Naive B cell (primary cell): ENCODE measurements around the gene TSC2. TPM values are rescaled to one million over a fixed set of nuclear protein-coding genes. Genes with fewer than 3 reads are reported as not detected.
"Not testable (repeated sequence)": the region's sequence is repeated elsewhere in the genome, so short reads cannot be mapped to it uniquely, and the experiment has no call there.

Experiments used
- ATAC-seq, 2 donors: fragments of 150-1000 bp; cut with Tn5 transposase; 2 replicates each; pipeline ENCODE4 v1.10.0; 2021; ENCODE audit warnings: low read depth in 2 of 2, mild to moderate bottlenecking in 2 of 2, moderate library complexity in 2 of 2
- DNase-seq: peaks from one replicate; pipeline ENCODE4 v3.0.0; 2022
- H3K27ac Mint-ChIP-seq, 6 donors: one replicate each; pipeline ENCODE4 v1.8.0; 2020 to 2022; ENCODE audit warnings: mild to moderate bottlenecking in 6 of 6, mixed read lengths in 6 of 6, moderate library complexity in 5 of 6, inconsistent platforms in 2 of 6
- H3K27me3 Mint-ChIP-seq, 3 donors: one replicate each; pipeline ENCODE4 v1.8.0; 2021 to 2022; ENCODE audit warnings: mixed read lengths in 3 of 3, mild to moderate bottlenecking in 1 of 3
- H3K36me3 Mint-ChIP-seq, 2 donors: one replicate each; pipeline ENCODE4 v1.8.0; 2020 to 2022; ENCODE audit warnings: mixed read lengths in 2 of 2, inconsistent platforms in 1 of 2, mild to moderate bottlenecking in 1 of 2
- H3K4me1 Mint-ChIP-seq, 3 donors: one replicate each; pipeline ENCODE4 v1.8.0; 2020 to 2022; ENCODE audit warnings: mixed read lengths in 3 of 3, inconsistent platforms in 1 of 3, mild to moderate bottlenecking in 1 of 3, moderate library complexity in 1 of 3
- H3K4me3 Mint-ChIP-seq, 8 donors: one replicate each; pipeline ENCODE4 v1.8.0; 2020 to 2022; ENCODE audit warnings: mild to moderate bottlenecking in 8 of 8, mixed read lengths in 8 of 8, moderate library complexity in 8 of 8, inconsistent platforms in 2 of 8
- H3K9me3 Mint-ChIP-seq, 7 donors: one replicate each; pipeline ENCODE4 v1.8.0; 2020 to 2022; ENCODE audit warnings: mixed read lengths in 7 of 7, mild to moderate bottlenecking in 5 of 7, inconsistent platforms in 2 of 7, moderate library complexity in 1 of 7
- polyA plus RNA-seq, 6 donors: library from polyadenylated mRNA; unstranded; fragments of 300-500 nt; fragmentation: Illumina TruSeq; gene quantifications; one replicate each; pipeline ENCODE4 v1.2.3, GENCODE V29; 2021; ENCODE audit warnings: low read depth in 6 of 6

The TSC2 gene
- polyA plus RNA-seq, 6 donors from 2014 or later: 16.6 to 45.0 (median 24.9) TPM

GRCh38 chr16:2029350-2029749 is 18.4 kb upstream of the TSC2 start:
- Mint-ChIP-seq H3K36me3 (no peaks in the 10 kb centered on the region), H3K4me3 (no peak overlapping the region), H3K4me1 (peaks cover 7 to 15% (median 8%) of the 10 kb centered on the region in 3 donors), H3K27me3 (peaks cover 7 to 60% (median 23%) of the 10 kb centered on the region in 3 donors), H3K9me3 (no peaks in the 10 kb centered on the region), H3K27ac (no peak overlapping the region)
- ATAC-seq (no peak), DNase-seq (no peak)

GRCh38 chr16:2030036-2030435 is 17.7 kb upstream of the TSC2 start:
- Mint-ChIP-seq H3K36me3 (no peaks in the 10 kb centered on the region), H3K4me3 (peak overlapping the region in 1 of 8 donors; percentile 54), H3K4me1 (peaks cover 6 to 12% (median 8%) of the 10 kb centered on the region in 3 donors), H3K9me3 (no peaks in the 10 kb centered on the region), H3K27me3 (peaks cover 6 to 59% (median 19%) of the 10 kb centered on the region in 3 donors), H3K27ac (peak overlapping the region in 1 of 6 donors; percentile 53)
- DNase-seq (no peak), ATAC-seq (no peak)

DNA sequence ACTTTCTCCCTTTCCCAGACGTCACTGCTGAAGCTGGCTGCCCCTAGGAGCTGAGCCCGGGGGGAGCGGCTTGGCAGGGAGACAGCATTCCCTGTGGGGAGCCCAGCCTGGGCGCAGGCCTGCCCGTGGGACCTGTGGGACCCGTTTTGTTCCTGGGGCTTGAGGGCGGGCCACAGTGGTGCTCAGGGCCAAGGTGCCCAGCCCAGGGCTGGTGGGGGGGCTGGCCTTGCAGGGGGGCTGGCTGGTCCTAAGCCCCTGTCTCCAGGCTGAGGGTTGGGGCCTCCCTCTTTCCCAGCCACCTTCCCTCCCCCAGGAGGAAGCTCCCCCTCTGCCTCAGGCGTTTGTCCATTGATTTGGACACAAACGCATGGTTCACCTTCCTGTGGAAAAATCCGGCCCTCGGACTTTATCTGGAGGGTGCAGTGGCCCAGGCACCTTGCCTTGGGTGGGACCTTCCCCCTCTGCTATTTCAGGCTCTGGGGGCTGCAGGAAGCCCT is 16.7 kb upstream of the TSC2 start:
- DNase-seq (no peak), ATAC-seq (no peak)
- Mint-ChIP-seq H3K36me3 (no peaks in the 10 kb centered on the region), H3K27ac (peak overlapping the region in 1 of 6 donors; percentile 19), H3K4me1 (peaks cover 0 to 9% (median 4%) of the 10 kb centered on the region in 3 donors), H3K9me3 (no peaks in the 10 kb centered on the region), H3K27me3 (peaks cover 6 to 49% (median 8%) of the 10 kb centered on the region in 3 donors), H3K4me3 (no peak overlapping the region)

DNA sequence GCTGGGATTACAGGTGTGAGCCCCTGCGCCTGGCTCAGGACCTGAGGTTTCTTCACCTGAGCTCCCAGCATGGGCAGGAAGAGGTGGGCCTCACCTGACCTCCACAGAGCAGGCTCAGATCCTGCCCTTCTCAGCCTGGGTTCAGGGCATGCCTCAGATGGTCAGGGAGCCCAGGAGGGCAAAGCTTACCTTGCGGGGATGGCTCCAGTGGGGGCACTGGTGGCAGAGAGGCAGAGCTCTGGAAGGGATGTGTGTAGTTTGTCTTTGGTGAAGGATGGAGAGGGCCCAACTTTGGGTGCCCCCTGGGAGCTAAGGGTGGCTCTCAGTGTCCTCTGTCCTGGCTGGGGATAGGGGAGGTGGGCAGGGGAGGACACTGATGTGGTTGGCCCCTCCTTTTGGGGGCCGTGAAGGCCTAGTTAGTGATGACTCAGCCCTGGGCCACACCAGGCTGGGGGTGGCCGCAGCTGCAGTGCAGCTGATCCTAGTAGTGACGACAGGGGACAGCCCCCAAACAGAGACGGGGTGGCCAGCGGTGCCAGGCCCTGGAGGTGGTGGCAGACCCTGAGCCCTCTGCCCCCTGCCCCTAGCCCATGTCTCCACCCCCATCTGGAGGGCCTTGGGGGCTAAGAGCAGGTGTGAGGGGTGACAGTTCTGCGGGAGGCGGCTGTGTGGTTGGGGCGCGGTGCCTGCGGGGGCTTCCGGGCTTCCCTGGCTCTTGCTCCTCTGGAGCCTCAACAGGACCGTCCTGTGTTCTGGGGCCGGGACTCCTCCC is 15.3 kb upstream of the TSC2 start:
- H3K36me3 Mint-ChIP-seq: no peaks in the 10 kb centered on the region
- peak overlapping the region in 1 of 8 donors; percentile 41 for H3K4me3 Mint-ChIP-seq
- peak overlapping the region in 1 of 6 donors; percentile 79 for H3K27ac Mint-ChIP-seq
- ATAC-seq (peak; percentile 13 to 29), DNase-seq (no peak)
- H3K9me3 Mint-ChIP-seq: no peaks in the 10 kb centered on the region
- H3K27me3 Mint-ChIP-seq: peaks cover 4 to 47% (median 8%) of the 10 kb centered on the region in 3 donors
- peaks cover 0 to 8% (median 2%) of the 10 kb centered on the region in 3 donors for H3K4me1 Mint-ChIP-seq

- H3K36me3 Mint-ChIP-seq: no peaks in the 10 kb centered on the region
- H3K4me3 Mint-ChIP-seq: peak overlapping the region in 1 of 8 donors; percentile 29
- peaks cover 0 to under 1% (median 0%) of the 10 kb centered on the region in 3 donors for H3K4me1 Mint-ChIP-seq
- peaks cover 0 to 39% (median 8%) of the 10 kb centered on the region in 3 donors for H3K27me3 Mint-ChIP-seq
- no peaks in the 10 kb centered on the region for H3K9me3 Mint-ChIP-seq
- DNase-seq: no peak
- peak overlapping the region in 2 of 6 donors; percentile 34 to 92 for H3K27ac Mint-ChIP-seq
- peak; percentile 68 to 71 for ATAC-seq
Observed at GRCh38 chr16:2033057-2033908, 14.5 kb upstream of the TSC2 start.

GRCh38 chr16:2033909-2034695 is 13.7 kb upstream of the TSC2 start:
- ATAC-seq, DNase-seq, H3K4me1 Mint-ChIP-seq, H3K36me3 Mint-ChIP-seq, H3K9me3 Mint-ChIP-seq, H3K4me3 Mint-ChIP-seq: not testable (repeated sequence)
- H3K27me3 Mint-ChIP-seq: peaks cover 0 to 31% (median under 1%) of the 10 kb centered on the region in 3 donors
- peak overlapping the region in 1 of 6 donors; percentile 34 for H3K27ac Mint-ChIP-seq

GRCh38 chr16:2034696-2035430 is 12.9 kb upstream of the TSC2 start:
- no peak for DNase-seq
- H3K27me3 Mint-ChIP-seq: peaks cover 0 to 25% (median 0%) of the 10 kb centered on the region in 3 donors
- H3K36me3 Mint-ChIP-seq: no peaks in the 10 kb centered on the region
- H3K9me3 Mint-ChIP-seq: no peaks in the 10 kb centered on the region
- no peaks in the 10 kb centered on the region for H3K4me1 Mint-ChIP-seq
- H3K4me3 Mint-ChIP-seq: no peak overlapping the region
- no peak overlapping the region for H3K27ac Mint-ChIP-seq
- no peak for ATAC-seq

DNA sequence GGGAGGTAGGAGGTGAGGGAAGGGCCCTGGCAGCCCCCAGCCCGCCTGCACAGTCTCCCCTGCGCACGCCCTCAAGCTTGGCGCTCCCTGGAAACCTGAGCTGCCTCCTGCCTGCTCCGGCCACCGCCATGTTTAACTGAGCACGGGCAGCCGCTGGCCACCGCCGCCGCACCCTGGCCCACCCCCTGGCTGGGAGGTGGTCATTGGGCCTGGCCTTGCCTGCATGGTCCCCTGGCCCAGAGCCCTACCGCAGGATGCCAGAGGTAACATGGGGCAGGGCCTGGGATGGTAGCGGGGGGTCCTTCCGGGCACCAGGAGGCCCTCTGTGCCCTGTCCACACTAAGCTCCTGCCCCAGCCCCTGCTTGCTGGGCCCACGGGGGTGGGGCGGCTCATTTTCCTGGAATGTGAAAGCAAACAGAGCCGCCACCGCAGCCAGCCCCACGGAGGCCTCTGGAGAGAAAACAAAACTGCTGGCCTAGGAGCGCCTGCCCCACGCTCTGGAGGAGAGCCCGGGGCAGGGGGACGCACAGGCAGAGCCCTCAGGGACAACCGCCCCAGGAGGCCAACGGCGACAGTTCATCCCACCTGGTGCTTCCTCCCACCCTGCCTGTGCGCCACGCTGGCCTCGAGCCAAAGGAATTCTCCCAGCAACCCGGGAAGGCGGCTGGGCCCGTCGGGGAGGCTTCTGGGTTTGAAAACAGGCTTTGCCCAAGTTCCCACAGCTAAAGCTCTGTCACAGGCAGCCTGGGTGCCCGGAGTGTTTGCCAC is 12.2 kb upstream of the TSC2 start:
- Mint-ChIP-seq H3K36me3 (no peaks in the 10 kb centered on the region), H3K27ac (no peak overlapping the region), H3K9me3 (no peaks in the 10 kb centered on the region), H3K27me3 (peaks cover 0 to 22% (median 0%) of the 10 kb centered on the region in 3 donors), H3K4me3 (no peak overlapping the region), H3K4me1 (no peaks in the 10 kb centered on the region)
- DNase-seq: no peak
- no peak for ATAC-seq

DNA sequence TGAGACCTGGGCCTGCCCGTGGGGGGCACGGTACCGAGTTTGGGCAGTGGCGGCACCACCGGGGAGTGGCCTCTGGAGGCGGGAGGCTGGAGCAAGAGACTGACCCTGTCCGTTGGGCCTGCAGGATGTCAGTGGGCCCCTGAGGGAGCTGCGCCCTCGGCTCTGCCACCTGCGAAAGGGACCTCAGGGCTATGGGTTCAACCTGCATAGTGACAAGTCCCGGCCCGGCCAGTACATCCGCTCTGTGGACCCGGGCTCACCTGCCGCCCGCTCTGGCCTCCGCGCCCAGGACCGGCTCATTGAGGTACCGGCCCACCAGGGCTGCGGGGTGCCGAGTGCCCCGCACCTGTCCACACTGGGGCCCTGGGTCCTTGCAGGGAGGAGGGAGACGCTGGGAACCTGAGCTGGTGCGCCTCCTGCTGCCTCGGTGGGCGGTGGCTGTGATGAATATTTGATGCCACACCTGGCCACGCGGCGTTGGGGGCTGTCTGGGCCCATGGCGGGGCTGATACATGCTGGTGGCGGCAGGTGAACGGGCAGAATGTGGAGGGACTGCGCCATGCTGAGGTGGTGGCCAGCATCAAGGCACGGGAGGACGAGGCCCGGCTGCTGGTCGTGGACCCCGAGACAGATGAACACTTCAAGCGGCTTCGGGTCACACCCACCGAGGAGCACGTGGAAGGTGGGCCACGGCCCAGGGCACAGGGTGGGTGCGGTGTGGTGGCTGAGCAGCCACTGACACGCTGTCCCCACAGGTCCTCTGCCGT is 11.4 kb upstream of the TSC2 start:
- peaks cover 0 to 22% (median 0%) of the 10 kb centered on the region in 3 donors for H3K27me3 Mint-ChIP-seq
- DNase-seq (no peak), ATAC-seq (no peak)
- no peaks in the 10 kb centered on the region for H3K9me3 Mint-ChIP-seq
- no peaks in the 10 kb centered on the region for H3K4me1 Mint-ChIP-seq
- no peaks in the 10 kb centered on the region for H3K36me3 Mint-ChIP-seq
- no peak overlapping the region for H3K27ac Mint-ChIP-seq
- peak overlapping the region in 1 of 8 donors; percentile 71 for H3K4me3 Mint-ChIP-seq

GRCh38 chr16:2037115-2037514 is 10.7 kb upstream of the TSC2 start:
- no peak overlapping the region for H3K27ac Mint-ChIP-seq
- H3K4me3 Mint-ChIP-seq: no peak overlapping the region
- no peak for ATAC-seq

DNA sequence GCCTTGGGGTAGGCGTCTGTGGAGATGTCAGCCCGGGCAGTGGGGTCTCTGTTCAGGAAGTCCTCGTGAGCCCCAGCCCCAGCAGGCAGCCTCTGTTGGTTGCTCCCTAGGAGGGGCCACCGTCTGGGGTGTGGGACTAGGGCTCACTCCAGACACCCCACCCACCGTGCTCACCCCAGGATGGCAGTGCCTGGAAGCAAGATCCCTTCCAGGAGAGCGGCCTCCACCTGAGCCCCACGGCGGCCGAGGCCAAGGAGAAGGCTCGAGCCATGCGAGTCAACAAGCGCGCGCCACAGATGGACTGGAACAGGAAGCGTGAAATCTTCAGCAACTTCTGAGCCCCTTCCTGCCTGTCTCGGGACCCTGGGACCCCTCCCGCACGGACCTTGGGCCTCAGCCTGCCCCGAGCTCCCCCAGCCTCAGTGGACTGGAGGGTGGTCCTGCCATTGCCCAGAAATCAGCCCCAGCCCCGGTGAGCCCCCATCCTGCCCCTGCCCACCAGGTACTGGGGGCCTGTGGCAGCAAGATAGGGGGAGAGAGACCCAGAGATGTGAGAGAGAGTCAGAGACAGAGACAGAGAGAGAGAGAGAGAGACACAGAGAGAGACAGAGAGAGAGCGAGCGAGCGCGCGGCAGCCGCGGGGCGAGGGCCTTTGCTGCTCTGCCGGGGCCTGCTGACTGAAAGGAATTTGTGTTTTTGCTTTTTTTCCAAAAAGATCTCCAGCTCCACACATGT is 10.0 kb upstream of the TSC2 start:
- no peak for ATAC-seq
- no peaks in the 10 kb centered on the region for H3K36me3 Mint-ChIP-seq
- no peaks in the 10 kb centered on the region for H3K9me3 Mint-ChIP-seq
- peaks cover 0 to under 1% (median 0%) of the 10 kb centered on the region in 3 donors for H3K4me1 Mint-ChIP-seq
- H3K27ac Mint-ChIP-seq: no peak overlapping the region
- peaks cover 0 to 14% (median 0%) of the 10 kb centered on the region in 3 donors for H3K27me3 Mint-ChIP-seq
- no peak for DNase-seq
- H3K4me3 Mint-ChIP-seq: no peak overlapping the region

More at GRCh38 chr16:2037115-2037514, 10.7 kb upstream of the TSC2 start:
- DNase-seq: no peak
- H3K36me3 Mint-ChIP-seq: no peaks in the 10 kb centered on the region
- H3K9me3 Mint-ChIP-seq: no peaks in the 10 kb centered on the region
- peaks cover 0 to 21% (median 0%) of the 10 kb centered on the region in 3 donors for H3K27me3 Mint-ChIP-seq
- no peaks in the 10 kb centered on the region for H3K4me1 Mint-ChIP-seq
